GM18526 (cell line): Measurements from ENCODE around the gene GIPC2.

Source experiments
- POLR2A ChIP-seq: IDR thresholded peaks from 3 replicates; pipeline ENCODE4 v1.6.1; 2011; ENCODE audit not compliant: insufficient read length; ENCODE audit errors: extremely low read depth

The GIPC2 gene

GRCh38 chr1:78052685-78053405 is 7.1 kb downstream of the GIPC2 start:
- TF ChIP-seq POLR2A: no peak

- TF ChIP-seq POLR2A: no peak
These were observed 7.7 kb downstream of the GIPC2 start for GRCh38 chr1:78053498-78053897.

GRCh38 chr1:78054559-78054958 is 8.8 kb downstream of the GIPC2 start:
- TF ChIP-seq POLR2A: no peak

- no peak for TF ChIP-seq POLR2A
These were observed 9.2 kb downstream of the GIPC2 start for GRCh38 chr1:78054972-78055371.

GRCh38 chr1:78055565-78056132 is 9.9 kb downstream of the GIPC2 start:
- TF ChIP-seq POLR2A: no peak

- TF ChIP-seq POLR2A: no peak
These were observed 12.9 kb downstream of the GIPC2 start for GRCh38 chr1:78058670-78059069.

GRCh38 chr1:78060857-78061563 is 15.2 kb downstream of the GIPC2 start:
- no peak for TF ChIP-seq POLR2A

- no peak for TF ChIP-seq POLR2A
These were observed 16.2 kb downstream of the GIPC2 start for GRCh38 chr1:78061825-78062523.

GRCh38 chr1:78068681-78069283 is 23.0 kb downstream of the GIPC2 start:
- no peak for TF ChIP-seq POLR2A

- TF ChIP-seq POLR2A: no peak
These were observed 24.0 kb downstream of the GIPC2 start for GRCh38 chr1:78069784-78070183.

GRCh38 chr1:78070210-78070609 is 24.4 kb downstream of the GIPC2 start:
- TF ChIP-seq POLR2A: no peak

GRCh38 chr1:78070758-78071157 is 25.0 kb downstream of the GIPC2 start:
- TF ChIP-seq POLR2A: no peak

- TF ChIP-seq POLR2A: no peak
These were observed 25.9 kb downstream of the GIPC2 start for GRCh38 chr1:78071696-78072095.

GRCh38 chr1:78072216-78072615 is 26.4 kb downstream of the GIPC2 start:
- no peak for TF ChIP-seq POLR2A

GRCh38 chr1:78073441-78073840 is 27.7 kb downstream of the GIPC2 start:
- no peak for TF ChIP-seq POLR2A
